MM.1S (cell line): ENCODE results near the gene POLD4.
A peak's percentile ranks its signal among the peaks of the same experiment; 100 is the strongest.

Experiments used
- DNase-seq: peaks from one replicate; pipeline ENCODE4 v3.0.0-alpha.2; 2015
- H2AFZ ChIP-seq: fragments of 300-600 bp; sonication (generic); 2 replicates; pipeline ENCODE4 v1.6.0; 2016; ENCODE audit warnings: antibody characterized with exemption, low read length
- H3F3A ChIP-seq: fragments of 300-600 bp; sonication (generic); 2 replicates; pipeline ENCODE4 v1.6.1; 2016; ENCODE audit warnings: mild to moderate bottlenecking, antibody characterized with exemption, low read length, moderate library complexity, mixed read lengths; ENCODE audit not compliant: insufficient read depth
- H3K27ac ChIP-seq: fragments of 300-600 bp; sonication (generic); 2 replicates; pipeline ENCODE4 v1.5.1; 2016; ENCODE audit warnings: mild to moderate bottlenecking, low read length
- H3K27me3 ChIP-seq: fragments of 300-600 bp; sonication (generic); replicated peaks from 2 replicates; pipeline ENCODE4 v1.6.0; 2016; ENCODE audit warnings: low read length; ENCODE audit not compliant: insufficient read depth
- H3K36me3 ChIP-seq: fragments of 300-600 bp; sonication (generic); replicated peaks from 2 replicates; pipeline ENCODE4 v1.6.1; 2016; ENCODE audit warnings: mild to moderate bottlenecking, low read length, mixed read lengths; ENCODE audit not compliant: insufficient read depth
- H3K4me1 ChIP-seq: fragments of 300-600 bp; sonication (generic); 2 replicates; pipeline ENCODE4 v1.6.1; 2016; ENCODE audit warnings: low read length, mixed read lengths
- H3K4me2 ChIP-seq: fragments of 300-600 bp; sonication (generic); 2 replicates; pipeline ENCODE4 v1.6.0; 2016; ENCODE audit warnings: low read depth, low read length
- H3K4me3 ChIP-seq: fragments of 300-600 bp; sonication (generic); 2 replicates; pipeline ENCODE4 v1.5.1; 2016; ENCODE audit warnings: low read length, mixed read lengths
- H3K79me2 ChIP-seq: fragments of 300-600 bp; sonication (generic); 2 replicates; pipeline ENCODE4 v1.6.1; 2016; ENCODE audit warnings: mixed run types, low read length, mixed read lengths
- H3K9ac ChIP-seq: fragments of 300-600 bp; sonication (generic); 2 replicates; pipeline ENCODE4 v1.6.1; 2016; ENCODE audit warnings: low read length, mixed read lengths
- H3K9me2 ChIP-seq: fragments of 300-600 bp; sonication (generic); replicated peaks from 2 replicates; pipeline ENCODE4 v1.6.1; 2016; ENCODE audit warnings: mild to moderate bottlenecking, low read length, mixed read lengths; ENCODE audit not compliant: insufficient read depth
- H3K9me3 ChIP-seq: fragments of 300-600 bp; sonication (generic); replicated peaks from 2 replicates; pipeline ENCODE4 v1.6.1; 2016; ENCODE audit warnings: mild to moderate bottlenecking, low read length, mixed read lengths; ENCODE audit not compliant: insufficient read depth
- H4K20me1 ChIP-seq: fragments of 300-600 bp; sonication (generic); 2 replicates; pipeline ENCODE4 v1.6.1; 2016; ENCODE audit warnings: mild to moderate bottlenecking, low read length, moderate library complexity, mixed read lengths; ENCODE audit not compliant: insufficient read depth
- EZH2 ChIP-seq: fragments of 300-600 bp; sonication (generic); optimal IDR thresholded peaks from 2 replicates; pipeline ENCODE3; 2017; ENCODE audit warnings: low read depth, mild to moderate bottlenecking, antibody characterized with exemption, low read length, mixed read lengths
- EZH2phosphoT487 ChIP-seq: fragments of 300-600 bp; sonication (generic); IDR thresholded peaks from 2 replicates; pipeline ENCODE4 v1.6.1; 2018; ENCODE audit warnings: antibody characterized with exemption, low read length
- TF ChIP-seq, protein P1 (sequence below): fragments of 300-600 bp; sonication (generic); IDR thresholded peaks from 2 replicates; pipeline ENCODE4 v1.5.1; 2016; ENCODE audit warnings: antibody characterized with exemption, low read length, mixed read lengths

The POLD4 gene

DNA sequence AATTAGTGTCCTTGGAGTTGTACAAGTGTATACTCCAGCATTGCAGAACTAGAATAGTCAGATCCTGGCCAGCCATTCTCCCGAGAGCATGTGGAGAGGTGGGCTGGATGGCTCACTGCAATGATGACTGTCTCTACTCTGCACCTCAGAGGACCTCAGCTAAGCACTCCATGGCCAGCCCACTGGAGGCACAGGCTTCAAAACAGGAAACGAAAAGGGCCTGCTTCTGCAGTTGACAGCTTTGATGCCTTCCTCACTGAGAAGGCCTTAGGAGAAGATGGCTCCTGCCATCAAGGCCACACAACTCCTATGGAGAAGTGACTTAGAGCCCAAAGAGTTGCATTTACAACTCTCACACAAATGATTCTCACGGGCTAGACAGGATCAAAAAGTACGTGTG is 9.1 kb downstream of the POLD4 start:
- Histone ChIP-seq H3K36me3 (no peaks in the 10 kb centered on the region), H3K27me3 (no peaks in the 10 kb centered on the region), H2AFZ (peak overlapping the region; percentile 55), H3K4me3 (no peak overlapping the region), H3K79me2 (no peaks in the 10 kb centered on the region), H3K4me1 (peaks cover 12% of the 10 kb centered on the region), H3K4me2 (peak overlapping the region; percentile 18; the same call in 1 of the 2 replicates), H3F3A (peaks cover 4% of the 10 kb centered on the region; the same call in 1 of the 2 replicates), H3K27ac (no peak overlapping the region), H4K20me1 (no peaks in the 10 kb centered on the region), H3K9ac (no peak overlapping the region), H3K9me3 (no peaks in the 10 kb centered on the region), H3K9me2 (no peaks in the 10 kb centered on the region)
- TF ChIP-seq EZH2phosphoT487 = no peak
- no peak for DNase-seq

DNA sequence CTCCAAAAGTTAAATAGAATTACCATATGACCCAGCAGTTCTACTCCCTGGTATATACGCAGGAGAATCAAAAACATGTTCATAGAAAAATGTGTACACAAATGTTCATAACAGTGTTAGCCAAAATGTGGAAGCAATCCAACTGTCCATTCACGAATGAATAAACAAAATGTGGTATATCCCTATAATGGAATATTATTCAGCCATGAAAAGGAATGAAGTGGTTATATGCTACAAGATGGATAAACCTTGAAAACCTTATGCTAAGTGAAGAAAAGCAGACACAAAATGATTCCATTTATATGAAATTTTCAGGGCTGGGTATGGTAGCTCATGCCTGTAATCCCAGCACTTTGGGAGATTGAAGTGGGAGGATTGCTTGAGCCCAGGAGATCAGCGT is 16.1 kb downstream of the POLD4 start:
- H2AFZ ChIP-seq = no peak overlapping the region
- H3K36me3 ChIP-seq = no peaks in the 10 kb centered on the region
- H3K9ac ChIP-seq = no peak overlapping the region
- H3K27ac ChIP-seq = no peak overlapping the region
- no peaks in the 10 kb centered on the region for H3K9me3 ChIP-seq
- no peaks in the 10 kb centered on the region for H3F3A ChIP-seq
- DNase-seq = no peak
- H3K27me3 ChIP-seq = no peaks in the 10 kb centered on the region
- no peaks in the 10 kb centered on the region for H3K9me2 ChIP-seq
- no peaks in the 10 kb centered on the region for H4K20me1 ChIP-seq
- no peak for TF ChIP-seq EZH2phosphoT487
- TF ChIP-seq, protein P1, sequence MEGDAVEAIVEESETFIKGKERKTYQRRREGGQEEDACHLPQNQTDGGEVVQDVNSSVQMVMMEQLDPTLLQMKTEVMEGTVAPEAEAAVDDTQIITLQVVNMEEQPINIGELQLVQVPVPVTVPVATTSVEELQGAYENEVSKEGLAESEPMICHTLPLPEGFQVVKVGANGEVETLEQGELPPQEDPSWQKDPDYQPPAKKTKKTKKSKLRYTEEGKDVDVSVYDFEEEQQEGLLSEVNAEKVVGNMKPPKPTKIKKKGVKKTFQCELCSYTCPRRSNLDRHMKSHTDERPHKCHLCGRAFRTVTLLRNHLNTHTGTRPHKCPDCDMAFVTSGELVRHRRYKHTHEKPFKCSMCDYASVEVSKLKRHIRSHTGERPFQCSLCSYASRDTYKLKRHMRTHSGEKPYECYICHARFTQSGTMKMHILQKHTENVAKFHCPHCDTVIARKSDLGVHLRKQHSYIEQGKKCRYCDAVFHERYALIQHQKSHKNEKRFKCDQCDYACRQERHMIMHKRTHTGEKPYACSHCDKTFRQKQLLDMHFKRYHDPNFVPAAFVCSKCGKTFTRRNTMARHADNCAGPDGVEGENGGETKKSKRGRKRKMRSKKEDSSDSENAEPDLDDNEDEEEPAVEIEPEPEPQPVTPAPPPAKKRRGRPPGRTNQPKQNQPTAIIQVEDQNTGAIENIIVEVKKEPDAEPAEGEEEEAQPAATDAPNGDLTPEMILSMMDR = no peak
- H3K79me2 ChIP-seq = no peaks in the 10 kb centered on the region
- H3K4me1 ChIP-seq = no peaks in the 10 kb centered on the region
- no peak overlapping the region for H3K4me2 ChIP-seq
- no peak overlapping the region for H3K4me3 ChIP-seq

DNA sequence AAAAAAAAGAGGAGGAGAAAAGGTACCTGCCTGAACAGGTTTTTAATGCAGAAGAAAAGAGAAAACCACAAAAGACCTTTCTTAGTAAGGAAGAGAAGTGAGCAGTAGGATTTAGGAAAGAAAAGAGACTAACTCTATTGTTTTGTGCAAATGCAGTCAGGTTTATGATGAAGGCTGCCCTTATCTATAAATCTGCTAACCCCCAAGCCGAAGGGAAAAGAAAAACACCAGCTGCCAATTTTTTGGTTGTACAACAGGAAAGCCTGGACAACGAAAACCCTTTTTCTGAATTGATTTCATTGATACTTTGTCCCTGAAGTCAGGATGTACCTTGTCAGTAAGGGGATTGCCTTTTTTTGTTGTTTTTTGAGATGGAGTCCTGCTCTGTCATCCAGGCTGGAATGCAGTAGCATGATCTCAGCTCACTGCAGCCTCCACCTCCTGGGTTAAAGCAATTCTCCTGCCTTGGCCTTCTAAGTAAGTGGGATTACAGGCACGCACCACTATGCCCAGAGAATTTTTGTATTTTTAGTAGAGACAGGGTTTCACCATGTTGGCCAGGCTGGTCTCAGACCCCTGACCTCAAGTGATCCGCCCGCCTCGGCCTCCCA is 21.2 kb downstream of the POLD4 start:
- Histone ChIP-seq H3F3A (no peaks in the 10 kb centered on the region), H3K27ac (no peak overlapping the region), H3K36me3 (no peaks in the 10 kb centered on the region), H3K4me3 (no peak overlapping the region), H3K9ac (no peak overlapping the region), H3K79me2 (no peaks in the 10 kb centered on the region), H3K27me3 (no peaks in the 10 kb centered on the region), H3K4me2 (no peak overlapping the region), H3K9me2 (no peaks in the 10 kb centered on the region), H3K4me1 (no peaks in the 10 kb centered on the region), H4K20me1 (no peaks in the 10 kb centered on the region), H3K9me3 (no peaks in the 10 kb centered on the region), H2AFZ (no peak overlapping the region)
- TF ChIP-seq, protein P1 = no peak
- TF ChIP-seq EZH2 (no peak), EZH2phosphoT487 (no peak)
- no peak for DNase-seq

DNA sequence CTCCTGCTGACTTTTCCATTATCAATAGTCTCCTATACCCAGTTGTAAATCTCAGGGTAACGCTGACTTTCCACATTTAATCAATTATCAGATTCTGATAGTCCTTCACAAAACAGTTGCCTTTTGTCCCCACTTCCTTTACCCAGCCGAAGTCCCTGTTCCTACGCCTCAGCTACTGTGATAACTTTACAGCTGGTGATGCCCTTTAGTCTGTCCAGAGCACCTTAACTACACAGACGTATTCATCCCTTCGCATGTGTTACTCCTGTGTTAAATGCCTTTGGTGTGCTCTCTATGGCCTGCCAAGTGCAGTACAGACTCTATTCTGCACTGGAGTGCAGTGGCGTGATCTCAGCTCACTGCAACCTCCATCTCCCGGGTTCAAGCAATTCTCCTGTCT is 29.8 kb downstream of the POLD4 start:
- H3K9ac ChIP-seq = no peak overlapping the region
- peaks cover 9% of the 10 kb centered on the region; the same call in 1 of the 2 replicates for H3K4me1 ChIP-seq
- no peak overlapping the region for H3K27ac ChIP-seq
- H3K9me2 ChIP-seq = no peaks in the 10 kb centered on the region
- H4K20me1 ChIP-seq = no peaks in the 10 kb centered on the region
- no peaks in the 10 kb centered on the region for H3K27me3 ChIP-seq
- TF ChIP-seq, protein P1 = no peak
- TF ChIP-seq EZH2phosphoT487 = no peak
- no peak for TF ChIP-seq EZH2
- no peak overlapping the region for H3K4me3 ChIP-seq
- H2AFZ ChIP-seq = no peak overlapping the region
- no peaks in the 10 kb centered on the region for H3K79me2 ChIP-seq
- no peaks in the 10 kb centered on the region for H3K9me3 ChIP-seq
- no peak overlapping the region for H3K4me2 ChIP-seq
- H3K36me3 ChIP-seq = no peaks in the 10 kb centered on the region
- H3F3A ChIP-seq = 0 out of 2 replicates have a peak, but pooled peaks cover 6% of the 10 kb centered on the region
- no peak for DNase-seq
